HEK293T (cell line): ENCODE results near the gene FAM114A2.

Experiments
- CTCF ChIA-PET: fragments of 350-600 bp; formaldehyde crosslinking; extraction: SDS; loops from one replicate; lab custom pipeline; 2021; ENCODE audit warnings: antibody characterized with exemption, inconsistent platforms; lab: Yijun Ruan, JAX
- POLR2A ChIA-PET: fragments of 350-600 bp; formaldehyde crosslinking; extraction: SDS; loops from one replicate; lab custom pipeline; 2020; ENCODE audit warnings: antibody characterized with exemption, inconsistent platforms; lab: Yijun Ruan, JAX
- DNase-seq: peaks from one replicate; pipeline ENCODE4 v3.0.0; 2012; ENCODE audit warnings: mixed read lengths; ENCODE audit errors: extremely low spot score
- ARNT ChIP-seq: fragments of 450-650 bp; IDR thresholded peaks from 2 replicates; pipeline ENCODE4 v1.6.1; 2017; ENCODE audit warnings: mild to moderate bottlenecking
- BHLHE40 ChIP-seq: fragments of 450-650 bp; IDR thresholded peaks from 2 replicates; pipeline ENCODE4 v1.6.1; 2016; ENCODE audit warnings: mild to moderate bottlenecking, moderate library complexity, borderline replicate concordance
- CTBP1 ChIP-seq: fragments of 450-650 bp; IDR thresholded peaks from 2 replicates; pipeline ENCODE4 v1.6.1; 2016; ENCODE audit warnings: borderline replicate concordance
- ELF4 ChIP-seq: fragments of 450-650 bp; IDR thresholded peaks from 2 replicates; pipeline ENCODE4 v1.6.1; 2017; ENCODE audit warnings: antibody characterized with exemption
- FOXA1 ChIP-seq: fragments of 450-650 bp; IDR thresholded peaks from 2 replicates; pipeline ENCODE4 v1.6.1; 2016; ENCODE audit warnings: mild to moderate bottlenecking
- FOXK2 ChIP-seq: fragments of 450-650 bp; IDR thresholded peaks from 2 replicates; pipeline ENCODE4 v1.6.1; 2016; ENCODE audit warnings: mild to moderate bottlenecking
- FOXM1 ChIP-seq: fragments of 450-650 bp; IDR thresholded peaks from 2 replicates; pipeline ENCODE4 v1.6.1; 2017; ENCODE audit warnings: mild to moderate bottlenecking, borderline replicate concordance
- HDGF ChIP-seq: fragments of 450-650 bp; IDR thresholded peaks from 2 replicates; pipeline ENCODE4 v1.6.1; 2017; ENCODE audit warnings: antibody characterized with exemption, borderline replicate concordance
- L3MBTL2 ChIP-seq: fragments of 450-650 bp; conservative IDR thresholded peaks from 2 replicates; pipeline ENCODE4 v1.6.1; 2016; ENCODE audit warnings: mild to moderate bottlenecking
- LEF1 ChIP-seq: fragments of 450-650 bp; IDR thresholded peaks from 2 replicates; pipeline ENCODE4 v1.6.1; 2017; ENCODE audit warnings: mild to moderate bottlenecking, borderline replicate concordance
- NFRKB ChIP-seq: fragments of 450-650 bp; IDR thresholded peaks from 2 replicates; pipeline ENCODE4 v1.6.1; 2016; ENCODE audit warnings: mild to moderate bottlenecking, moderate library complexity
- SP1 ChIP-seq: fragments of 450-650 bp; IDR thresholded peaks from 2 replicates; pipeline ENCODE4 v1.6.1; 2017
- SUZ12 ChIP-seq: fragments of 450-650 bp; IDR thresholded peaks from 2 replicates; pipeline ENCODE4 v1.6.1; 2016; ENCODE audit warnings: mild to moderate bottlenecking
- TARDBP ChIP-seq: fragments of 450-650 bp; IDR thresholded peaks from 2 replicates; pipeline ENCODE4 v1.6.1; 2016
- ZNF384 ChIP-seq: fragments of 450-650 bp; IDR thresholded peaks from 2 replicates; pipeline ENCODE4 v1.6.1; 2016
- TF ChIP-seq, protein P1 (sequence below): fragments of 450-650 bp; IDR thresholded peaks from 2 replicates; pipeline ENCODE4 v1.6.1; 2016

Gene FAM114A2

GRCh38 chr5:154058055-154059038 lies 19.6 kb upstream of the FAM114A2 start:
- peak; percentile 14 for DNase-seq
- no peak for TF ChIP-seq LEF1
- TF ChIP-seq FOXM1 = no peak
- TF ChIP-seq, protein P1, sequence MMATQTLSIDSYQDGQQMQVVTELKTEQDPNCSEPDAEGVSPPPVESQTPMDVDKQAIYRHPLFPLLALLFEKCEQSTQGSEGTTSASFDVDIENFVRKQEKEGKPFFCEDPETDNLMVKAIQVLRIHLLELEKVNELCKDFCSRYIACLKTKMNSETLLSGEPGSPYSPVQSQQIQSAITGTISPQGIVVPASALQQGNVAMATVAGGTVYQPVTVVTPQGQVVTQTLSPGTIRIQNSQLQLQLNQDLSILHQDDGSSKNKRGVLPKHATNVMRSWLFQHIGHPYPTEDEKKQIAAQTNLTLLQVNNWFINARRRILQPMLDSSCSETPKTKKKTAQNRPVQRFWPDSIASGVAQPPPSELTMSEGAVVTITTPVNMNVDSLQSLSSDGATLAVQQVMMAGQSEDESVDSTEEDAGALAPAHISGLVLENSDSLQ = peak; percentile 69
- CTCF ChIA-PET = interaction anchor here (1.0 to 1.9 kb wide), 2 partner anchors 12 to 14 kb away, joined by 3 to 13 read pairs; no protein-coding TSS in a partner anchor
- POLR2A ChIA-PET = interaction anchor here (2.5 kb wide), 1 partner anchor 20 kb away, joined by 14 read pairs; the partner anchor contains the start of genes FAM114A2 and MFAP3

- ChIA-PET POLR2A (interaction anchor here (2.7 kb wide), 1 partner anchor 17 kb away, joined by 11 read pairs; the partner anchor contains the start of genes FAM114A2 and MFAP3), CTCF (interaction anchor here (0.9 to 1.0 kb wide), 2 partner anchors 17 to 102 kb away, joined by 3 read pairs; no protein-coding TSS in a partner anchor)
- TF ChIP-seq BHLHE40 (no peak), TARDBP (no peak), ZNF384 (no peak), NFRKB (no peak), L3MBTL2 (no peak), ARNT (no peak), FOXK2 (no peak), ELF4 (no peak), FOXM1 (no peak), HDGF (no peak), SUZ12 (no peak), SP1 (no peak), FOXA1 (no peak), LEF1 (no peak)
- TF ChIP-seq, protein P1 = no peak
- no peak for DNase-seq
Observed at GRCh38 chr5:154055201-154055600, 16.5 kb upstream of the FAM114A2 start.

DNA sequence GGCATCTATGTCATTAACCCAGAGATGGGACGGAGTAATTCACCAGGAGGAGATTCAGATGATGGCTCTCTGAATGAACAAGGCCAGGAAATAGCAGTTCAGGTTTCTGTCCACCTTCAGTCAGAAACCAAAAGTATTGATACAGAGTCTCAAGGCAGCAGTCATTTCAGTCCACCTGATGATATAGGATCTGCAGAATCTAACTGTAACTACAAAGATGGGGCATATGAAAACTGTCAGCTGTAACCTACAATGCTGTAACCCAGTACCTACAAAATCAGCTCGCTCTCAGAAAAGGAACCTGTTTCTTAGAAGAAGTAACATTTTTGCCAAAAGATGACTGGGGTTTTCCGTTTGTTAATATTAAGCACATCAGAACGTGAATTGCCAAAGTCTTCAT lies 14.8 kb upstream of the FAM114A2 start:
- ChIA-PET CTCF (interaction anchor here (0.6 to 0.7 kb wide), 3 partner anchors 200 to 894 kb away, joined by 3 to 4 read pairs (median 3); no protein-coding TSS in a partner anchor), POLR2A (no interaction called here)
- no peak for DNase-seq
- TF ChIP-seq FOXK2 = no peak
- TF ChIP-seq CTBP1 = no peak
- no peak for TF ChIP-seq TARDBP
- no peak for TF ChIP-seq FOXA1
- no peak for TF ChIP-seq HDGF
- no peak for TF ChIP-seq L3MBTL2
- no peak for TF ChIP-seq ELF4

DNA sequence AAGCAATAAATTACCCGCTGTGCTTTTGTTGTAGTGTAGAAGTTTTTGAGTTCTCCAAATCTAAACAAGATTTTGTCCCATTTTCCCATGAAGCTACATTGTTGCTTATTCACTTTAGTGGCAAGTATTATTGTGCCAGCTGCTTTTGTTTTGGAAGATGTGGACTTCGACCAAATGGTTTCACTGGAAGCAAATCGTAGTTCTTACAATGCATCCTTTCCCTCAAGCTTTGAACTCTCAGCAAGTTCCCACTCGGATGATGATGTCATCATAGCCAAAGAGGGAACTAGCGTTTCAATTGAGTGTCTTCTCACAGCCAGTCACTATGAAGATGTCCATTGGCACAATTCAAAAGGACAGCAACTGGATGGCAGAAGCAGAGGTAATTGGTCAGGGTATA lies 10.9 kb upstream of the FAM114A2 start:
- CTCF ChIA-PET = interaction anchor here (1.9 kb wide), 1 partner anchor 23 kb away, joined by 8 read pairs; no protein-coding TSS in a partner anchor
- no peak for DNase-seq
- TF ChIP-seq ELF4 = no peak
- TF ChIP-seq SP1 = no peak
- TF ChIP-seq L3MBTL2 = no peak
- TF ChIP-seq FOXA1 = no peak
- TF ChIP-seq TARDBP = no peak
- POLR2A ChIA-PET = interaction anchor here (5.0 kb wide), 1 partner anchor 11 kb away, joined by 22 read pairs; the partner anchor contains the start of genes FAM114A2 and MFAP3

DNA sequence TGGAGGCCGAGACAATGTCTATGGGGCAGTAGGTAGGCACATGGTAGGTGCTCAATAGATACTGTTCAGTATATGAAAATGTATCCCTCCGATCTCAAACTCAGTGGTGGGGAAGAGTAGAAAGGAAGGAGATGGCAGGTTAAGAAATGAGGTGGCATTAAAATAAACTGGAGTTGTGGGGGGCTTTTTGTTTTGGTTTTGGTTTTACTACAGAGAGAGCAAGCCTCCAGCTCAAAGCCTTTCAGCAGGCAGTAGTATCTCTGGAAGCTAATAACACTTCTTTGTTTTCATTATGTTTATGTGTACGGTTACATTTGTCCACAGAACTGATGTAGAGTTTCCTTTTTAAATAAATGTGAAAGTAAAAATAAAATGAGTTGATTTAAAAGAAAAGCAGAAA lies 8.6 kb upstream of the FAM114A2 start:
- ChIA-PET POLR2A (interaction anchor here (5.0 kb wide), 1 partner anchor 9 kb away, joined by 22 read pairs; the partner anchor contains the start of genes FAM114A2 and MFAP3), CTCF (no interaction called here)
- DNase-seq = no peak
- TF ChIP-seq CTBP1 (no peak), L3MBTL2 (no peak), SUZ12 (no peak), HDGF (no peak), NFRKB (no peak), ARNT (no peak), FOXK2 (no peak), FOXM1 (no peak), BHLHE40 (no peak), ELF4 (no peak), SP1 (no peak), LEF1 (no peak), ZNF384 (no peak), FOXA1 (no peak), TARDBP (no peak)
- TF ChIP-seq, protein P1 = no peak

DNA sequence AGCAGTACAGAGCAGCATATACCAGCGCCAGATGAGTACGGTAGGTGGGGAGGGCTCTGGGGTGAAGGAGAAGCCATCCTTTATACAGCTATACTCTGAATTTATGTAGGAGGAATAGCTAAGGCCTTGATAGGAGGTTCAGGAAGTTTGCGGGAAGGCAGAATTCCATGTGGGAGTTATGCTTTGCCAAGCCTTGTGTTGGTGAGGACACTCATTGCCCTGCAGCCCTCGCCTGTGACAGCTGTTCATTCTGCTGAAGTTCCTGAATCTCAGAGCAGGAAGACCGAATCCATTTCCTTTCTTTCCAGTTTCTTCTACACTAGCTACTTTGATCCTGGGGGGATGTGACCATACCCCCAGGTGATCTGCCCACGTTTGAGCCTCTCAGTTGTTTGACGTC lies 7.8 kb upstream of the FAM114A2 start:
- ChIA-PET POLR2A (no interaction called here), CTCF (no interaction called here)
- TF ChIP-seq NFRKB (no peak), ZNF384 (no peak), TARDBP (no peak)
- DNase-seq = no peak
